H1 (cell line): ENCODE results near the gene SLC16A5. TPM values are rescaled to one million over a fixed set of nuclear protein-coding genes. Genes with fewer than 3 reads are reported as not detected.

Source experiments
- EZH2 ChIP-seq: fragments of 200-600 bp; sonication (generic); IDR thresholded peaks from 2 replicates; pipeline ENCODE4 v1.7.1; 2012; ENCODE audit warnings: low read depth, mild to moderate bottlenecking, moderate library complexity, low read length, inconsistent platforms; ENCODE audit not compliant: severe bottlenecking
- POLR2AphosphoS5 ChIP-seq: IDR thresholded peaks from 2 replicates; pipeline ENCODE4 v1.6.1; 2011; ENCODE audit warnings: low read depth, low read length
- SIN3A ChIP-seq, 2 experiments: IDR thresholded peaks in 1 of 2; conservative IDR thresholded peaks in 1 of 2; 2 replicates each; pipeline ENCODE4 v1.6.1; 2011 to 2012; ENCODE audit warnings: low read length in 2 of 2, improper control_type of control experiment in 1 of 2, low read depth in 1 of 2, mild to moderate bottlenecking in 1 of 2
- SP2 ChIP-seq: IDR thresholded peaks from 2 replicates; pipeline ENCODE4 v1.6.1; 2012; ENCODE audit warnings: mild to moderate bottlenecking, low read length, inconsistent platforms
- polyA plus RNA-seq, 7 experiments: library from polyadenylated mRNA; depleted of rRNA in 3 of 7; stranded (reverse) in 5 of 7; unstranded in 2 of 7; fragments of >200 nt in 5 of 7; fragments of 200-250 nt in 2 of 7; gene quantifications; 1 replicate in 5 of 7; 2 replicates in 1 of 7; 4 replicates in 1 of 7; pipeline versions ENCODE4 v1.2.1 to v1.2.3, GENCODE V29; 2011 to 2013; ENCODE audit warnings: missing spikeins in 2 of 7, mixed read lengths in 2 of 7
- total RNA-seq: library from RNA; stranded (reverse); fragmentation: NEBNext Ultra II Directional; extraction: Animal tissue kit (Norgen Biotek cat#: 25700); gene quantifications from 2 replicates; pipeline ENCODE4 v1.2.1, GENCODE V29; 2021

The SLC16A5 gene
- total and polyA plus RNA-seq, 2 of the 8 experiments (the other 6 are each of a cell fraction or from before 2014, with no cell fraction given) = 17.1 to 34.7 TPM

DNA sequence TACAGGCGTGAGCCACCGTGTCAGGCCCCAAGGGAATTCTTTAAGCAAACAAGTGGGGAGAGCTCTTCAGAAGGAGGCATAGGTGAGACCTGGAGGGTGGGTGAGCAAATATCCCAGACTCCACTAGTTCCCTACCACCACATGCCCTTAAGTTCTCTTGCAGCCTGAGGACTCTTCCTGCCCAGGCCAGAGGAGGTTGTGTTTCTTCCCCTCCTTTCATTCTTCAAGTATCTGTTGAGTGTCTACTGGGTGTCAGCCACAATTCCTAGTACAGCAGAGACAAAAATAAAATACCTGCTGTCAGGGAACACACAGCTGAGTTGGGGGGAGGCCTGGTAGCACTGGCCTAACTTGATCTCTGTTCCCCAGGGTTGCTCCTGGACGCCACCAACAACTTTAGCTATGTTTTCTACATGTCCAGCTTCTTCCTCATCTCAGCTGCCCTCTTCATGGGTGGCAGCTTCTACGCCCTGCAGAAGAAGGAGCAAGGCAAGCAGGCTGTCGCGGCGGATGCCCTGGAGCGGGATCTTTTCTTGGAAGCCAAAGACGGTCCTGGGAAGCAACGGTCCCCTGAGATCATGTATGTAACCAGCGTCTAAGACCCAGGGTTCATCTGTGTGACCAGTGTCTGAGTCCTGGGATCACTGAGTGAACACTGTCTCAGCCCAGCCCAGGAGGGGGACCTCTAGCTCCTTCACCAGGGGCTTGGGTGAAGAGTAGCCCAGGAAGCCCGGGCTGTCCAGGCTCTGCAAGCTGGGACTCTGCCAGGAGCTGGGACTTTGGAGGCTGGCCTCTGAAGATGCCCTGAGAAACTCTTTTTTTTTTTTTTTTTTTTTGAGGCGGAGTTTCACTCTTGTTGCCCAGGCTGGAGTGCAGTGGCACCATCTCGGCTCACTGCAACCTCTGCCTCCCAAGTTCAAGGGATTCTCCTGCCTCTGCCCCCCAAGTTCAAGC lies 16.1 kb downstream of the SLC16A5 start (continued):
- TF ChIP-seq SIN3A (conservative IDR thresholded peaks at IDR 0.05 in 1 of 2, IDR thresholded peaks at IDR 0.05 in 1 of 2; ENCODE audit: low read depth in 1 of 2, low read length in 2 of 2) (no peak), EZH2 (no peak), POLR2AphosphoS5 (no peak), SP2 (no peak)
